SW480 (cell line): ENCODE results near the gene DUXA.

Experiments used
- DNase-seq: peaks from one replicate; pipeline ENCODE4 v3.0.0-alpha.2; 2016; ENCODE audit warnings: low spot score

Gene DUXA

GRCh38 chr19:57105976-57106721 is 61.1 kb downstream of the DUXA start:
- DNase-seq = no peak
